ENCODE measurements around the gene DBX2. TPM values are rescaled to one million over a fixed set of nuclear protein-coding genes. Genes with fewer than 3 reads are reported as not detected.
A peak's percentile ranks its signal among the peaks of the same experiment; 100 is the strongest.
"Not testable (repeated sequence)": the region's sequence is repeated elsewhere in the genome, so short reads cannot be mapped to it uniquely, and the experiment has no call there.

Gene DBX2
- polyA plus RNA-seq (ENCODE audit: insufficient read length) = 0.12 TPM

DNA sequence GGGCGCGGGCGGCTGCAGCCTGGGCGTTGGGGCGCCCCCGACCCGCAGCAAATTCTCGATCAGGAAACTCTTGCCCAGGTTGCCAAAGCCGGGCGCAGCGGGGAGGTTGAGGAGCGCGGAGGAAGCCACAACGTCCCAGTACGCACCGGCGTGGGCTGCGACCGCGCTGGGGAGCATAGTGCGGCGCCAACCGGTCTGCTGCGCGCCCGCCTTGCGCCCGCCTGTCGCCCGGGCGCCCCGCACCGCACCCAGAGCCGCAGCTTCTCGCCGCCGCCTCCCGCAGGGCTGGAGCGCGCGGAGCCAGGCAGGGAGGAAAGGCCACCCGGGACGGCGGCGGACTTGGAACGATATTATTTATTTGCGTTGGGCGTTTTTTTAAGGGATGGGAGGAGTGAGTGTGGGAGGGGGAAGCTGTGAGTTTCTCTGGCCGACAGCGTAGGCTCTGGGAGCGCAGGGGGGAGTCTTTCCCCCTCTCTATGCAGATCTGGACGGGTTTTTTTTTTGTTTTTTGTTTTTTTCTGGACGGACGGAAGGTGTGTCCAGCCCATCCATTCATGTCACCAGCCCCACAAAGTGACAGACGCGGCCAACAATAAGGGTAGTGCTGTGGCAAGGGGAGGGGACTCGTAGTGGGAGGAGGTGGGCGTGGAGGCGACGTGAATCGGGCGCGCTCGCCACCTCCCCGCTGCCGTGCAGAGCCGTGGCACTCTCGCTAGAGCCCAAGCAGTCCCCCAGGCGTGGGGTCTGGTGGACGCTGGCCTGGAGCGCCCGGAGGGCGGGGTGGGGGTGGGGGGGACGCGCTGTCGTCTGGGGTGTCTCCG is at the start of gene DBX2:
Gene DBX2, minus strand, starts transcription at position 349 of the 821 bp plus-strand sequence. Its CDS starts 172 bp downstream, at position 177.
- peak; percentile 31 for DNase-seq

DNA sequence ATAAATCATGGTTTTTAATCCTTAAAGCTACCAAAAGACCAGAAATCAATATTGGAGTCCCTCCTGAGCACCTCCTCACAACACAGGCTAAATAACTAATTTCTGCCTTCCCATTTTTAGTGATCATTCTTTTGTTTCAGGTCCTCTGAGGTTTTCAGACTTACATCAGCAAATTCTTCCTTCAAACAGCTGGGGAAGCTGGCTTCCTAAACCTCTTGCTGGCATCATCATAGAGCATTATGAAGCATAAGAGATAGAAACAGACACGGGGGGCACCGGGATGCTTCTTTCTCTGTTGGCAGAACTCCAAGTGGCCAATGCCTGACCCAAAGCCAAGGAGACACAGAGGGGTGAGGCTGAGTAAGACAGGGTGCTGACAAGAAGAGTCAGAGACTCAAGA is 47.9 kb upstream of the DBX2 start:
- no peak for DNase-seq

DNA sequence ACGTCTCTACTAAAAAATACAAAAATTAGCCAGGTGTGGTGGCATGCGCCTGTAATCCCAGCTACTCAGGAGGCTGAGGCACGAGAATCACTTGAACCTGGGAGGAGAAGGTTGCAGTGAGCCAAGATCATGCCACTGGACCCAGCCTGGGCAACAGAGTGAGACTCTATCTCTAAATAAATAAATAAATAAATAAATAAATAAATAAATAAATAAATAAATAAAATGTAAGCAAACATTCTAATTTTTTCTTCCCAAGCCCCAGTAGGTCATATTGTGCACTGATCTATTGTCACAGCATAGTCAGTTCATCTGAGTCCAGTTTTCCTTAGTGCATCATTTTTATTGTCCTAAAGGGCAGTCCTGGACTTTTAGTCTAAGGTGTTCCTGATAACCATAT is 44.5 kb upstream of the DBX2 start:
- DNase-seq = not testable (repeated sequence)

DNA sequence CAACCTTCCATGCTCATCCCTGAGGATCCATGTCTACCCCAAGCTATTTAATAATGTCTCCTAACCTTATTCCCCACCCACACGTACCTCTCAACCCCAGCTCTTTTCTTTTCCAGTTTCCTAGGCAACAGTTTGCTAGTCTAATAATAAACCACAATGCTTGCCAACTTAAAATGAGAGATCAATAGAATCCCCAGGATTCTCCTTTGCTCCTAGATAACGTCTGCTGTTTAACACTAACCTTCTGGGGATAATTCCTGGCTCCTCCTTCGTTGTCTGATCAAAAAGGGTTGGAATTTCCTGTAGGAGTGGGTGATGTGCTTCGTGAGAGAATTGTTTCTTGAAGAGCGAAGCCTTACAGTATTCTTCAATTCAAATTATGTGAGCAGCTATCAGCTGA is 42.2 kb upstream of the DBX2 start:
- no peak for DNase-seq

DNA sequence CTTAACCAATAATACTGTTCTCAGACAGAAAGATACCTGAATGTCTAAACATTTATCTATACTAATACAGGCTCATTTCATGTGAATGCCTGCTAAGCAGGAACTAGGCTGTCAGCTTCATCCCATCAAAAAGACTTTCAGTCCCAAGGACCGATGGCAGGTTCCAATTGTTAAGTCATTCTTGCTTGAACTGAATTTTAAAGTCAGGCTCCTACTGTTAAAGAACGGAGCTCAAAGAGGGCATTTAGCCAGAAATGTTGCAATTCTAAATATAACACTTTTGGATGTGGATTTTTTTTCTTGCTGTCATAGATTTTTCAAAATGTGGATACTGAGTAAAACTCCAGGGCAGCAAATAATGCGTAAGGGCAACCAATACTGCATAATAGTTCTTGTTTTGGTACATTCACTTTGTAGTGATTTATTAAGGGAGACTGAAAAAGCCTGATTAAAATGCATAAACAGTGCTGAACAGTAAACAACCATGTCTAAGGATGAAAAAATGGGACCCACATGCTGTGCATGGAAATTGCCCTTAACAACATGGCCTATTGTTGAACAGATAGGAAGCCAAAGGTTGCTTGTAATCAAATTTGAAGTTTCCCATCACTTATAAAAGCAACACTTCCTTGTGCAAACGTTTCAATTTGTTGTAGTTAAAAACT is 38.6 kb upstream of the DBX2 start:
- DNase-seq = no peak

DNA sequence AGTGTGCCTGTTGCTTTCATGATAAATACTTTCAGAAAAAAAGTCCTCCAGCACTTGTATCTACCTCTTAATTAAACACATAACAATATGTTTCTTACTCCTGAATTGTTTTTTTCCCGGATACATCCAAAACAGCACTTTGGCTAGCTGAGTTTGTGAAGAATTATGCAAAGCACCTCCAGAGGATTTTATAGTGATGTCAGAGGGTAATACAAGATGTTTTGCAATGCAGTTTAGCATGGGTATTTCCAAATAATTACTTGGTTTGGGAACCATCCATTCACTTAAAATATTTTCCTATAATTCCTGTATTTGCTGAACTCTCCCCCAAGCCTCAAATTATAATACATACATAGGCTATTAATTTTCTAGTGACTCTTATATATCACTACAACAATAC is 37.7 kb upstream of the DBX2 start:
- no peak for DNase-seq

DNA sequence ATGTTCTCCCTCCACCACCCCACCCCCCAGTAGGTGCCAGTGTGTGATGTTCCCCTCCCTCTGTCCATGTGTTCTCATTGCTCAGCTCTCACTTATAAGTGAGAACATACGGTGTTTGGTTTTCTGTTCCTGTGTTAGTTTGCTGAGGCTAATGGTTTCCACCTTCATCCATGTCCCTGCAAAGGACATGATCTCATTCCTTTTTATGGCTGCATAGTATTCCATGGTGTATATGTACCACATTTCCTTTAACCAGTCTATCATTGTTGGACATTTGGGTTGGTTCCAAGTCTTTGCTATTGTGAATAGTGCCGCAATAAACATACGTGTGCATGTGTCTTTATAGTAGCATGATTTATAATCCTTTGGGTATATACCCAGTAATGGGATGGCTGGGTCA is 33.3 kb upstream of the DBX2 start:
- DNase-seq = not testable (repeated sequence)

DNA sequence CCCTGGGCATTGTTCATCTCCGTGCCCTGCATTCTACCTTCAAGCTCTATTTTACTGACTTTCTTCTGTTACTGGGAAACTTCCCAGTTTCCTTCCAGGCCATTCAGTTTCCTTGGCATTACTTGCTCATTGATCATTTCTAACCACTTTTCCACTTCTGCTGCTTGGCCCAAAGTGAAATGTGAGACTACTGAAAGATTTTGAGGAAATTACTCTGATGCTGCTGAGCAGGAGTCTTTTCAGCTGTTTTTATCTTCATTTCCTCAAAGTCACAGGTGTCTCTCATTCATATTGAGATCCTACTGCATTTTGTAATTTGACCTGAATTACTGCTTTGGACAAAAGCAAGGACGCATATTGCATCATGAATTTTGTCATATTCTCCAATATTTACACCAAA is 26.4 kb upstream of the DBX2 start:
- DNase-seq = peak; percentile 50

DNA sequence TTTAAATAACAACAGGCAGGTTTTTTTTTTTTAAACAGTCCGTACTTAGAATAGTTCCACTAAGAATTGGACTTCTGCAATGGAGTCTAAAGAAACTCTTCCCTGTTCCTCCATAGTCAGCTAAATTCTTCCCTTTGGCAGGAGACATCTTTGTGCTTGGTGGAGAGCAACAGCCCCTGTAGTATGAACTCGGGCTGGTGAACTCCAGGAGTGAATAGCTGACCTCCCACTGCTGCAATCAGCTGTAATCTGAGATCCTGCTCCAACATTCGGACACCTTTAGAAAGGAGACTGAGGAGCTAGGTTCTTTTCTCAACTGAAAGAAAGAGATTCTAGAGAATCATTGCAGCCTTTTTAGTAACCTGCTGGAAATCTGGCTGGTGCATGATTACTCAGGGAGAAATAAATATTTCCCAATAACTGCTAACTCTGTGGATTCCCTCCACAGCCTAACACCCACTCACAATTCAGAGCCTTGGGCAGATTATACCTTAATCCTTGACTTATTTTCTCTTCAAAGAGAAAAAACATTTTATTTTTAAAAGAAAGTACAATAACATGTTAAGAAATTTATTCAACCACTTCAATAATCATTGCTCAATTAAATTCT is 25.6 kb upstream of the DBX2 start:
- no peak for DNase-seq

DNA sequence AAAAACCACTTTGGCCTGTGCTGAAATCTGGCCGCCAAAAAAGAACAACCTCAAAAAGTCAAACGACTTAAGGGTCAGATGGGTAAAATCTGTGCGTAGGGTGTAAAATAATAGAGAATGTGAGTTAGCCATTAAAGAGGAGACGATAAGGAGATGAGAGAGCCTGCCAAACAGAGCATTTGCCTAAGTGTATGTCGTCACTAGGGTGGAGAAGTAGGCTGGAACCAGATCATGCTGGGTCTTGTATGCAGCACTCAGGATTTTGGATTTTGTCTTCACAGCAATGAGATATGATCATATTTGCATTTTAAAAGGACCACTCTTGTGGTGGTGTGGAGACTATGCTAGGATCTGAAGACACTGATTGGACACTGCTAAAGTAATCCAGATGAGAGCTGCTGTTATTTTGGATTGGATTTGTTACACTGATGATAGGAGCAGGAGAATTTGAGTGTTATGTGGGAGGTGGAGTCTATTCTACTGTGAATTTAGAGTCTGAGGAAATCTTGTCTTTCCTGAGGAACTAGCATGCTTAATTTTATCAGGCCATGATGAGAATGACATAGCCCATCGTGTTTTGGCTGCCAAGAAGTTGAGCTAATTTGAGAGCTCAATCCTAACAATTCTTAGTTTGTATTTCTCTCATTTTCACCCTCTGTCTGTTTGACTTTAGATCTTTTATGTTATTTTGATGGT is 24.8 kb upstream of the DBX2 start:
- no peak for DNase-seq

DNA sequence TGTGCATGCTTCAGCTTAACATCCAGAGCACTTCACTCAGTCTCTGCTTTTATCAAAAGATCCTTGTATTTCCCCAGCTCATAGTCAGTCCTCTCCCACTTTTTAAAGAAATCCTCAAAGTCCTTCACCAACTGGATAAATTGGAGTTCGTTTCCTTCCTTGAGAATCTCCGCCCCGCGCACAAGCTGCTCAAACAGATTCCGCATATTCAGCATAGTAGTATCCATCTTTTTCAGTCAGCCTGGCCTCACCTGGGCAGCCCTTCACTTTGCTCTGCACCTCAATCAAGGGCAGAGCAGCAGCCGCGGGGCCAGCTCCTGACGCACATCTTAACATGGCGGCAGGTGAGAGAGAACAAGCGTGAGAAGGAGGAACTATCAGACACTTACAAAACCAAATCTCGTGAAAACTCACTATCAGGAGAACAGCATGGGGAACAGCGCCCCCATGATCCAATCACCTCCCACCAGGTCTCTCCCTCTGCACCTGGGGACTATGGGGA is 14.3 kb upstream of the DBX2 start:
- no peak for DNase-seq

DNA sequence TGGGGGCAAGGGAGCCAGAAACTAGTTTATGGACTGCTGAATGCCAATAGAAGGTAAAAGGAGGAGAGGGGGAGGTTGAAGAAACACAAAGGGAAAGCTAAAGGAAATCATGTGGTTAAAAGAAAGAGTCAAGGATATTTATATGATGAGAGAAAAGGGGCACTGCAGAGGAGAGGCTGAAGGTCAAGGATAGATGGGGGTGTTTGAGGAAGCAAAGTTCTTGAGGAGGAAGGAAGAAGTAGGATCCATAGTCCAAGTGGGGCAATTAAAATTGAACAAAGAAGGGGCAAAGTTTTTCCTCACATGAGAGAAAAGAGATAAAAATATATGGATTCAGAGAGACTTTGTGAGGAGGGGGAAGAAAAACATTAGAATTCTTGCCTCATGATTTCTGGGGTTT is 10.1 kb upstream of the DBX2 start:
- DNase-seq = no peak

DNA sequence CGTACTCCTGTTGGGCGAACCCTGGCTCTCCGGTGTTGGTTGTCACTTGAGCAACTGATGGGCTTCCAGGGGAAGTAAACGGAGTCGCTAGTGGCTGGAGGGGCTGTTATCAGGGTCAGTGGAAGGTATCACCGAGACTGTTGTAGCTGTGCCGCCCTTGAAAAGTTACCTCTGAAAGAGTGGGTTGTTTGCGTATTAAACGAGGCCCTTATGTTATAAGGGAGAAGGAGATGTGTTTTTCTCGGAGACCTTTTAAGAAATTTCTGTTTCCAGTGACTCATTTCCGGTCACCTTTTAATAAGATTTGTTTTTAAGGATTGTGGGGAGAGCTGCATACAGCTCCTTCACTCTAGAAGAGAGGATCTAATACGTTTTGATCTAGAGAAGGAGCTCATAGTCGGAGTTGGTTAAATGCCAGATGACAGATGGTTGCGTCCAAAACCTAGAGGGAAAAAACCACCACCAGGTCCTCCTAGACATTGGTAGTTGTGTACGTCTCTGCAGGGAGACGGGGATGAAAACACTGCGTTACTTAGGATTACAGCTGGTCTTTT is 750 bp upstream of the DBX2 start:
- DNase-seq = no peak

DNA sequence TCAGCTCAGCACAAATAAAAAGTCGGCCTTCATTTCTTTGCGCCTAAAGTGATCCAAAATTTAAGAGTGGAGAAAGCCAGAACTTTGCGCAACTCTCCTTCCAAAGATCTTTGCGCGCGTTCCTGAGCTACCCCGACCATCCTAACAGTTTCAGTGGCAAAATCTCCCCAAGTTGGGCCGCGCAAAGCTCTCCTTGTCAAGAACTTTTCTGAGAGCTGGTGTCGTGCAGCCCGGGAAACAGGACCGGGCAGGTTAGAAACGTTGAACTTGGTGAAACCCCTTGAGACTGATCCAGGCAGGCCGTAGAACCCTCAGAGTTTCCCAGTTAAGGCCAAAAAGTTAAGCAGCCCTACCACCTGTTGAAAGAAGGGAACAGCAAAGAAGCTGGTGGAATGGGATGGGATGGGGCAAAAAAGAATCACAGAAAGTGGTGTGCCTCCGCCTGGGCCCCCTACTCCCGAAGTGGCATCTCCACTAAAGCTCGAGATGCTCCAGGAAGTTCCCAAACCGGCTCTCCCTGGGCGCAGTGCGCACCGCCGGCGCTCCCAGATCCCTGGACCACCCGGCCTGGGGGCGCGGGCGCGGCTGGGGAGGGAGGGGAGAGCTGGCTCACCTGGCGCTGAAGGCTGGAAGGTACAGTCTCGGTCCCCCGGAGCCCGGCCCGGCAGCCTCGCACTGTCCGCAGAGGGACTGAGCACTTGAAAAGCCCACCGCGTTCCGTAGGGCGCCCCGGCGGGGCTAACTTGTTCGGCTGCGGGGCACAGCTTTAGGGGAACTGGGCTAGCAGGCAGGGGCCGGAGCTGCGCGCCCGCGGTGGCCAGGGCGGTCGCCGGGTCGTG is 768 bp downstream of the DBX2 start:
- DNase-seq = peak; percentile 12

DNA sequence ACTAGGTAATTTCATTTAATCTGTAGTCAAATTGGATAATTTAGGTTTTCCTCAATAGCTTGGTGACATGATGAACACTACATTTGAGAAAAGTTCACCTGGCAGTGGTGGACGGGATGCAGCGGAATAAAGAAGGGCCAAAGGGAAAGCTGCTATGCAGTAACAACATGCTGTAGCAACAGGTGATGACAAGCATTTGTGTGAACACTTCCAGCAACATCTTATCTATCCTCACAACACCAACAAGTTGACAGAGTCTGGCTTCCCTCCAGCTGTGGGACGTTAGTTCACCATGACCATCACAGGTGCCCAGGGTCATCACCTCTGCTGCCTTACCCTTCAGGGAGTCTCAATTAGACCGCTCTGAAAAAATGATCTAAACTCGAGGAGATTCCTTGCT is 8.3 kb downstream of the DBX2 start:
- DNase-seq = no peak

DNA sequence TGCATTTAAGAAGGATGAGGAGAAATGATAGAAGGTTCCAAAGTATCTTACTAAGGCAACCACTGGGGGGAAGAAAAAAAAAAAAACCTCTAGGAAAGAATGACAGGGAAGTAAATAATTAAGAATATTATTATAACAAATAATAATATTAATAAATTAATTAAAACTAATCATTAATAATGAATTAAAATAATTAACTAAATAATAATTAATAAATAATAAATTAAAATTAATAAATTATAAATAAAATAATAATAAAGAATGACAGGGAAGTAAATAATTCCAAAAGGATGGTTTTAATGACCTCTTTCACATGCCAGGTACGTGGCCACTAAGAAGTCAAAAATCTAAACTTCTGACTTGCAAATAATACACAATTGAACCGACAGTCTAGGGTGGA is 9.9 kb downstream of the DBX2 start:
- no peak for DNase-seq

DNA sequence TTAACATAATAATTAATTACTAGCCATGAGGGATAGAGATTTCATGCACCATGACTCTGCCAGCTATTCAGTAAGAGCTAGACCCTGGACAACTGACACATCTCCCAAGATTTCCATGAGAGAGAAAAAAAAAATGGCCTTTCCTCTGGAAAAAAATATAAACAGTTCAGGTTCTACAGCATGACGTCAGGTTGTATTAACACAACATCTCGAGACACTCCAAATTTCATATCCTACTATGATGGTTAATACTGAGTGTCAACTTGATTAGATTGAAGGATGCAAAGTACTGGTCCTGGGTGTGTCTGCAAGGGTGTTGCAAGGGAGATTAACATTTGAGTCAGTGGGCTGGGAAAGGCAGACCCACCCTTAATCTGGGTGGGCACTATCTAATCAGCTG is 11.1 kb downstream of the DBX2 start:
- DNase-seq = no peak

DNA sequence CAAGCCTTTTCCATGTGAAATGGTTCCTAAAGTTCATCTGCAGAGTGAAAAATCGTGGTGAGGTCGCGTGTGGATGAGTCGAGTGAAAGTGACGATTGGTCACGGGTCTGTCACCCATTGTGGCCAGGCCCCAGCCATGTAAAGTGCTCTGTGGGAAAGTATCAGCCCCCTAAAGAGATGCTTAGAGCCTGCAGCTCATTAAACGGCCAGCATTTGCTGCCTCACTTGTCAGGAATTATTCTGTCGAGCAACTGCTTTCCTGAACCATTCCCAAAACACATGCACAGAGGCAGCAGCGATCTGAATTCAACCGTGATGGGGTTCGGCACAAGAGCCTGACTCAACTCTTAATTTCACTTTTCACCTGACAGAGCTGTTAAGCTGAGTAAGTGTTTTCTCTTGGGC is 16.0 kb downstream of the DBX2 start:
- DNase-seq = no peak

DNA sequence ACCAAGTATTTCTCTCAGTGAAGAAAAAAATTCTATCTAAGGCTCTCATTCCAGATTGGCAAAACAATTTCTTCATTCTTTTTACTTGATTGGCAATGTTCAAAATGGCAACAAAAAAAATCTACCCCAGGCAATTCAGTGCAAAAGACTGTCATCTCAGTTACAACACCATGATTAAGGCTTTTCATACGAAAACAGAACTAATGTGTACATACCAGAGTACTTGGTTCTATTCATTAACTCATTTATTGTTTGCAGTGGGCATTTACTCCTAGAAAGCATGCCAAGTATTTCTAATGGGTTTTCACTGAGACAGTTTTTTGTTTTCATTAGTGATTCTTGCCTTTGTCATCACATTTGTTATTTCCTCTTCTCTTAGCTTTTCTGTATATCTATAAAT is 33.0 kb downstream of the DBX2 start:
- no peak for DNase-seq

DNA sequence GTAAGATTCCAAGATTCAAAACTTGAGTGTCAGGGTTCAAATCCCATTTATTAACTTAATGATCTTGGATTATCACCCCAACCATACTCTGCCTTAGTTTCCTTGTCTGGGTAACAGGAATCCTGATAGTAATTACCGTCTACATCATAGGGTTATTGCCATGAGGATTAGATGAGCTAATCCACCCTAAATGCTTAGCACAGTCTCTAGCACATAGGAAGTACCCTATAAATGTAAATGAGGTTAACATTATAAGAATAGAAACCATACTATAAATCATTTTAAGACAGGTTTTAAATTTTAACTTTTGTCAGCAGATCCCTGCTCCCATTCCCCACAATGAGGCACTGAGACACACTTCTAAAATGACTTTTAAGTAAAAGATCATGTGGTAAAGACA is 36.5 kb downstream of the DBX2 start:
- DNase-seq = no peak

DNA sequence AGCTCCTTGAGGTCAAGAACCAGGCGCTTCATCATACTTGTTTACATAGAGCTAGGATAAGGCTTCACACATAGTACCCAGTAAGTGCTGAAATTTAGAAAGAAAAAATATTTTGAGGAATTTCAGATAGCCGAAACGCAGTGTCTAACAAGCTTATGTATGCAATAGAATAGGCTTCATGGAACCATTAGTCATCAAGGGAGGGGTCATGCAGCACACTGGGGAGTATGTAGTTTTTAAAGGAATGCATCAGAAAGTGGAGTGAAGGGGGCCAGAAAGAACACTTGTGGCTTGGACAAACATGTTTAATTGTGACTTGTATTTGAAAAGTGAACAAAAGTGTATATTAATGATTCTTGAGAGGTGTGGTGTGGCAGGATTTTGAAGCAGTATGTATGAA is 38.1 kb downstream of the DBX2 start:
- no peak for DNase-seq

DNA sequence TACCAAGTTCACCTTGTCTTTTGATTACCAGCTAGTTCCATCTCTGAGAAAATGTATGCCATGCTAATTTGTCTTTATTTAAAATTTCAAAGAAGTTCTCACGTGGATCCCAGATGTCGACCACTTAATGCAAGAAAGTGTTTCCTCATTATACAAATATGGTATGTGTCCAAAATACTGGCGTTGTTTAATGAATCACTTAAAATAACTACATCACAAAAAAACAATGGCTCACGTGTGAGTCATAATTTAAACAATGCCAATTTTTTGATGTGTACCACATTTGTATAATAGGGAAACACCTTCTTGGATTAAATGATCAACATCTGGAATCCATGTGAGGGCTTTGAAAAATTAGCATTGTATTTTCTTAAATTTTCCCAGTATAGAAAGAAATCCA is 40.8 kb downstream of the DBX2 start:
- DNase-seq = no peak

All from hindlimb muscle (tissue), 1 donor.